Measurements from ENCODE around the gene CD207. TPM values are rescaled to one million over a fixed set of nuclear protein-coding genes. Genes with fewer than 3 reads are reported as not detected.
"Not testable (repeated sequence)": the region's sequence is repeated elsewhere in the genome, so short reads cannot be mapped to it uniquely, and the experiment has no call there.

CD207 gene
- total RNA-seq, 1 donor from 2014 or later, result 2.5 TPM

- intact Hi-C loops (cut with DNase I), result no loop called here
- Histone ChIP-seq H3K4me3 (no peak overlapping the region), H3K9me3 (no peaks in the 10 kb centered on the region), H3K4me1 (no peaks in the 10 kb centered on the region), H3K27me3 (no peaks in the 10 kb centered on the region), H3K27ac (no peak overlapping the region), H3K36me3 (no peaks in the 10 kb centered on the region)
- no peak for DNase-seq (ENCODE audit: extremely low spot score in 2 of 2)
- no peak for TF ChIP-seq POLR2AphosphoS5 (IDR thresholded peaks at IDR 0.05; ENCODE audit: insufficient read depth in 1 of 2, low read depth in 1 of 2)
- TF ChIP-seq, protein P1, sequence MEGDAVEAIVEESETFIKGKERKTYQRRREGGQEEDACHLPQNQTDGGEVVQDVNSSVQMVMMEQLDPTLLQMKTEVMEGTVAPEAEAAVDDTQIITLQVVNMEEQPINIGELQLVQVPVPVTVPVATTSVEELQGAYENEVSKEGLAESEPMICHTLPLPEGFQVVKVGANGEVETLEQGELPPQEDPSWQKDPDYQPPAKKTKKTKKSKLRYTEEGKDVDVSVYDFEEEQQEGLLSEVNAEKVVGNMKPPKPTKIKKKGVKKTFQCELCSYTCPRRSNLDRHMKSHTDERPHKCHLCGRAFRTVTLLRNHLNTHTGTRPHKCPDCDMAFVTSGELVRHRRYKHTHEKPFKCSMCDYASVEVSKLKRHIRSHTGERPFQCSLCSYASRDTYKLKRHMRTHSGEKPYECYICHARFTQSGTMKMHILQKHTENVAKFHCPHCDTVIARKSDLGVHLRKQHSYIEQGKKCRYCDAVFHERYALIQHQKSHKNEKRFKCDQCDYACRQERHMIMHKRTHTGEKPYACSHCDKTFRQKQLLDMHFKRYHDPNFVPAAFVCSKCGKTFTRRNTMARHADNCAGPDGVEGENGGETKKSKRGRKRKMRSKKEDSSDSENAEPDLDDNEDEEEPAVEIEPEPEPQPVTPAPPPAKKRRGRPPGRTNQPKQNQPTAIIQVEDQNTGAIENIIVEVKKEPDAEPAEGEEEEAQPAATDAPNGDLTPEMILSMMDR (IDR thresholded peaks at IDR 0.05), result no peak
- no peak for TF ChIP-seq POLR2A (IDR thresholded peaks at IDR 0.05)
Observed at GRCh38 chr2:70801607-70802263, 33.9 kb downstream of the CD207 start.

GRCh38 chr2:70799706-70800105 is 35.9 kb downstream of the CD207 start:
- intact Hi-C loops (cut with DNase I), result no loop called here
- no peak for TF ChIP-seq POLR2A (IDR thresholded peaks at IDR 0.05)
- TF ChIP-seq, protein P1 (IDR thresholded peaks at IDR 0.05), result no peak
- no peak overlapping the region for H3K4me3 ChIP-seq
- DNase-seq (ENCODE audit: extremely low spot score in 2 of 2), result no peak
- no peaks in the 10 kb centered on the region for H3K27me3 ChIP-seq
- H3K9me3 ChIP-seq, result no peaks in the 10 kb centered on the region
- H3K36me3 ChIP-seq, result no peaks in the 10 kb centered on the region
- H3K4me1 ChIP-seq, result no peaks in the 10 kb centered on the region
- H3K27ac ChIP-seq, result no peak overlapping the region

DNA sequence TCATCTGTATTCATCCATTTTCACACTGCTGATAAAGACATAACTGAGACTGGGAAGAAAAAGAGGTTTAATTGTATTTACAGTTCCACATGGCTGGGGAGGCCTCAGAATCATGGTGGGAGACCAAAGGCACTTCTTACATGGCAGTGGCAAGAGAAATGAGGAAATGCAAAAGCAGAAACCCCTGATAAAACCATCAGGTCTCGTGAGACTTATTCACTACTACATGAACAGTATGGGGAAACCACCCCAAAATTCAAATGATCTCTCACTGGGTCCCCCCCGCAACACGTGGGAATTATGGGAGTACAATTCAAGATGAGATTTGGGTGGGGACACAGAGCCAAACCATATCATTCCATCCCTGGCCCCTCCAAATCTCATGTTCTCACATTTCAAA is 37.6 kb downstream of the CD207 start:
- DNase-seq (ENCODE audit: extremely low spot score in 2 of 2); intact Hi-C loops (cut with DNase I); H3K4me1 ChIP-seq; H3K9me3 ChIP-seq; H3K4me3 ChIP-seq; H3K27ac ChIP-seq; H3K27me3 ChIP-seq; H3K36me3 ChIP-seq: not testable (repeated sequence)

GRCh38 chr2:70797506-70797905 is 38.1 kb downstream of the CD207 start:
- intact Hi-C loops (cut with DNase I), result no loop called here
- DNase-seq (ENCODE audit: extremely low spot score in 2 of 2), result no peak

DNA sequence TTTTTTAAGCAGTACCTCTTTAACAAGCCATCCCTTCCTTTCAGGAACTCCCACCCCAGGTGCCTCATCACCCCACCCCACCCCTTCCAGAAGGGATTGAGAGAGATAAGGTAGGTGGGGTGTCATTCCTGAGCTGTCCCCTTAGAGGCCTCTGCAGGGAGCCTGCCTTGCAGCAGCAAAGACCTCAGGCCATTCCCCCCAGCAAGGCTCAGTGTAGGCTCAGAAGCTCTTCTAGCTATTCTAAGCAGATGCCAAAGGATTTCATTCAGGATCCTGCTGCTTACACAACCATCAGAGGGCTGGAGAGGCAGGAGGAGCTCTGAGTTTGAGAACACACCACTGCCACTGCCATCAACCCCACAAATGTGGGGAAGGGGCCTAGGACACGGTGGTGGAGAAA is 39.4 kb downstream of the CD207 start:
- H3K36me3 ChIP-seq, result no peaks in the 10 kb centered on the region
- no peak for TF ChIP-seq POLR2AphosphoS5 (IDR thresholded peaks at IDR 0.05; ENCODE audit: insufficient read depth in 1 of 2, low read depth in 1 of 2)
- TF ChIP-seq POLR2A (IDR thresholded peaks at IDR 0.05), result no peak
- TF ChIP-seq, protein P1 (IDR thresholded peaks at IDR 0.05), result no peak
- no peaks in the 10 kb centered on the region for H3K4me1 ChIP-seq
- no peak overlapping the region for H3K27ac ChIP-seq
- intact Hi-C loops (cut with DNase I), result no loop called here
- no peaks in the 10 kb centered on the region for H3K9me3 ChIP-seq
- no peak for DNase-seq (ENCODE audit: extremely low spot score in 2 of 2)
- no peaks in the 10 kb centered on the region for H3K27me3 ChIP-seq
- H3K4me3 ChIP-seq, result no peak overlapping the region

More at GRCh38 chr2:70797506-70797905, 38.1 kb downstream of the CD207 start:
- Histone ChIP-seq H3K27me3 (no peaks in the 10 kb centered on the region), H3K4me1 (no peaks in the 10 kb centered on the region), H3K4me3 (no peak overlapping the region), H3K9me3 (no peaks in the 10 kb centered on the region), H3K36me3 (no peaks in the 10 kb centered on the region), H3K27ac (no peak overlapping the region)
- no peak for TF ChIP-seq POLR2A (IDR thresholded peaks at IDR 0.05)
- TF ChIP-seq POLR2AphosphoS5 (IDR thresholded peaks at IDR 0.05; ENCODE audit: insufficient read depth in 1 of 2, low read depth in 1 of 2), result no peak
- TF ChIP-seq, protein P1 (IDR thresholded peaks at IDR 0.05), result no peak
